CD4-positive, alpha-beta T cell treated with Interleukin-4 for 1 hour (primary cell): ENCODE results near the gene COL4A2.

Experiments used
- DNase-seq, 2 donors: peaks; one replicate each; pipeline ENCODE4 v3.0.0-alpha.2; 2020 to 2022

COL4A2 gene

DNA sequence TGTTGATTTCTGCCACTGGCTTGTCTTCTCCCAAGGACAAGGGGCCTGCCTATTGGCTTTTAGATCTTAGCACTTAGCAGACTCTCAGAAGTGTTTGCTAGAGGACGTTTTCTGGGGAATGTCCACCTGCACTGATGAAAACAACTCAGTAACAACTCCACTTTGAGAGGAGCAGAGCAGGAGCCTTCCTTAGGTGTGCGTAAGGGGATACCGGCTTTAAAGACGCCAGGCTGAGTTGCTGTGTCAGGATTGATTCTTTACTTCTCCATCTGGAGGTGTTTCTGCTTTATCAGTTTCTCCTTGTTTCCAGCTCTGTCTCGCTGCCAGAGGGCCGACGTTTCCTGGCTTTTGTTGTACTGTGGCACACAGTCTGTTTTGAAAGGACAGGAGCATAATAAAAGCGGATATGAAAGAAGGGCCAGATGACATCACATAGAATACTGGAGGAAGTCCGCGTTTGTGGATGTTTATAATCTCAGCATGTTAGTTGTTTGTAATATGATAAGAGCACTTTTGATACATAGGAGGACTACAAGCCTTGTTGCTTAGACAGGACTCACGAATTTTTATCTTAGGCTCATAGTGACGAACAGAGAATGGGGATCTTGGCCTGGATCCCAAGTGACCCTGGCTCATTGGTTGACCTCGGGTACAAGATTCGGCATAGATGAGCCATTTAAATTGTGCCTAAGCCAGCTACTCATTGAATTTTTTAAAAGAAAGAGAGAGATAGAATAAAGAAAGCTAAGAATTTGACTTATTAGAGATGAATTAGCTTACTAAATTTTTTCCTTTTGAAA, 34.6 kb downstream of the COL4A2 start:
- no peak for DNase-seq

DNA sequence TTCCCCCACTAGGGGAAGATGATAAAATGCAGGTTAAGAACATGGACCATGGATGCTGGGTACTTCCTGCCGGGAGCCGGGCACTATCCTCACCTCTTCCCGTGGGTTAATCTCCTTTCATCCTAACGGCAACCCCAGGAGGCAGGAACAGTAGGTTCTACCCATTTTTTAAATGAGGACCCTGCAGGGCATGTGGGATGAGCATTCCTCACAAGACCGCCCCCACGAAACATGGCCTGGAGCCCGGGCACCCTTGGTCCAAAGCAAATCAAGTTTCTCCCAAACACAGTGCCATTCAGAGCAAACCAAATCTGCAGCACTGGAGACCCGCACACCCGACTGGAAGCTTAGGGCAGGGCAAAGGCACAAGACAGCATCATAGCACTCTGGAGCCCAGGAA, 35.4 kb downstream of the COL4A2 start:
- no peak for DNase-seq

DNA sequence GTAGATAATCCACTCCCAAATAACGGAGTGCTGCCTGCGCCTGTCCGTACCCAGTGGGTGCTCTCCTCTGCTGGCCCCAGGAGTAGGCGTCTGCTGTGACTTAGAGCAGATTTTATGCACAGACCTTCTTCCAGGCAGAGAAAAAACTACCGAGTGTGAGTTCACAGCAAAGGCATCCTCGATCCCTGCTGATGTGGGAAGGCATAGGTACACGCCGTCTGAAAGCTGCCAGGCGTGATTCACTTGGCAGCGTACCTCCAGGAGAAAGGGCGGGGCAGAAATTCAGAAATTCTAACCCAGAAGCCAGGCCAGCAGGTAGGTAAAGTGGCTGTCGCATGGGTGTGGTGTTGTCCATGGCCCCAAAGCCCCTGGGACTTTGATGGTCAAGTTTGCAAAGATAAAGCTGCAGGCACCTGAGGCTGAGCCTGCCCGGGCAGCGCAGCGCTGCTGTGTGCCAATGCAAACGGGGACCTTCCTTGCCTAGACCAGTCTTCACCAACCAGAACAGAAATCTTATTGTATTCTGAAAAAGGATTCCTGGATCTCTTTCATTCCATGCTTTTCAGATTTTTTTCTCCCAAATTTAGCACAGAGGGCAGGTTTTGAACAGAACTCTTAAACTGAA, 36.3 kb downstream of the COL4A2 start:
- no peak for DNase-seq

DNA sequence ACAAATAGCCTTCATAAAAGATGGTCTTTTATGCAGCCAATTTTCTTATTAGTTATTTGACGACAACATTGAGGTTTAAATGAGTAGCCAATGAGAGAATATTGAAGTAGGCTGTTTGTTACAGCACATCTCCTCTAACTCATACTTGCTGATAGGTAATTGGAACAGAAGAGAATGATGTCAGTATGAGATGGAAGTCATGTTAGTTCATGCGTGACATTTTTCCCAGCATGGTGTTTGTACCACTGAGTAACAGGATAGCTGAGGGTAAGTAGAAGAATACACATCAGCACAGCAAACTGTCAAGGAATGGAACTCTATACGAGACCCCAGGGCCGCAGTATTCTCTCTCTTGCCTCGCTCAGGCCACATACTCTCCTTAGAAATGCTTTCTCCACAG, 37.2 kb downstream of the COL4A2 start:
- no peak for DNase-seq

DNA sequence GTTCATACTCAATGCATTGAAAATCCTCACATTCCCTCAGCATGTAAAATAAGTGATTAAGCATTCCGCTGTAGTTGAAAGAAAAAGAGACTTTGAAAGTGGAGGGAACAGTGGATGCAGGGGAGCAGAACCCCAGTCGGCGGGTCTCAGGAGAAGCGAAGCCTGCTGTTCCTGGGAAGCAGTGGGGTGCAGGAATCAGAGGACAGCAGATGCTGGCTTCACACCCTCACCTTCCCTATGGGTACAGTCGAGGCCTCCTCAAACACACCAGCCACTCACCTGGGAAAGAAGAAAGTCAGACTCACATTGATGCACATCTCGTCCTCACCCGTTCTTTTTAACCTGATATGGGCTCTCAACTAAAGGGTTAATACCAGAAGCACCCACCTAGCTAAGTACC, 38.2 kb downstream of the COL4A2 start:
- no peak for DNase-seq

DNA sequence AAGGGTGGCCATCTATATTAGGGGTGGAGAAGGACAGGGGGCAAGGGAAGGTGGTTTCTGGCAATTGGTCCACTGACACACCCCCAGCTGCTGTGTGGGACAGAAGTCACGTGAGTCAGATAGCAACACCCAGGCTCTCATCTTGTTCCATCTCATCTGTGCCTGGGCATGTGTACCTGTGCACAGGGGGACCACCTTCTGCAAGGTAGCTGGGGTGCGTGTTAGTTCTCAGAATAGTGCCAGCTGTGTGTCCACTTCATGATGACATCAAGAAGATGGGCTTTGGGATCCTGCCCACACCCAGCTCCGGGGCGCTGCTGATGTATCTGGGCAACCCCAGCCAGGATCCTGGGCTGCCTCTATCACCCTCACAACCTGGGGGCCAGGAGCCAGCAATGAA, 38.6 kb downstream of the COL4A2 start:
- DNase-seq: no peak

DNA sequence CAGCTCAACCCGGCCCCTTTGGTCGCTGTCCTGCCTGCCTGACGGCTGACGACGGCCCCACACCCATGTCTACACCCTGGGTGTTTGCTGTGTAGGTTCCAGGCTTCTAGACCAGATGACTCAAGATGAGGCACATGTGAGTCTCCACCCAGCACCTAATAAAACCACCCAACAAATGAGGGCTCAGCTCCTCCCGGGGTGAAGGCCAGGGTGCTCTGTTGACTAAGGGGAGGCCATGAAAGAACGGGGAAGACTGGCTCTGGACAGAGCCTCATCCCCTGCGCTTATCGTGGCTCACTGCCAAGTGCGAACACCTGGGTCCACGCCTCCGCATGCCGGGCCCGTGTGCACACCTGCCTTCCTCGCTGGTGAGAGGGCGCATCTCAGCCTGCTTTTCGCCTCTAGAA, 39.6 kb downstream of the COL4A2 start:
- no peak for DNase-seq

DNA sequence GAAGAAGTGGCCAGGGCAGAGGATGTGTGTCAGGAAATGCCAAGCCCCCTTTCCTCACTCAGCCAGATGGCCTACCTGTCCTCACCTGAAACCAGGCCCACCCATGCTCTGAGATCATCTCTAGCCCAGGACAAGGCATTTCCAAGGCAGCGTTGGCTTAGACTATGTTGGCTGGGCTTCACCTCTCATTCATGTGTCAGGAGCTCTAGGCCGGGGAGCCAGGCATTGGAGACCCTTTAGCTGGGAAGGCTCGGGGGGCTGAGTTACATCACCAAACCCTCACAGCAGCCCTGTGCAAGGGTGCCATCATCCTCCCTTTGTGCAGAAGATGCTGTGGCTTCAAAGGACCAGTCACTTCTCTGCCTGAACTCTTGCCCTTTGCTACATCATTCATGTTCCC, 40.0 kb downstream of the COL4A2 start:
- DNase-seq: no peak

DNA sequence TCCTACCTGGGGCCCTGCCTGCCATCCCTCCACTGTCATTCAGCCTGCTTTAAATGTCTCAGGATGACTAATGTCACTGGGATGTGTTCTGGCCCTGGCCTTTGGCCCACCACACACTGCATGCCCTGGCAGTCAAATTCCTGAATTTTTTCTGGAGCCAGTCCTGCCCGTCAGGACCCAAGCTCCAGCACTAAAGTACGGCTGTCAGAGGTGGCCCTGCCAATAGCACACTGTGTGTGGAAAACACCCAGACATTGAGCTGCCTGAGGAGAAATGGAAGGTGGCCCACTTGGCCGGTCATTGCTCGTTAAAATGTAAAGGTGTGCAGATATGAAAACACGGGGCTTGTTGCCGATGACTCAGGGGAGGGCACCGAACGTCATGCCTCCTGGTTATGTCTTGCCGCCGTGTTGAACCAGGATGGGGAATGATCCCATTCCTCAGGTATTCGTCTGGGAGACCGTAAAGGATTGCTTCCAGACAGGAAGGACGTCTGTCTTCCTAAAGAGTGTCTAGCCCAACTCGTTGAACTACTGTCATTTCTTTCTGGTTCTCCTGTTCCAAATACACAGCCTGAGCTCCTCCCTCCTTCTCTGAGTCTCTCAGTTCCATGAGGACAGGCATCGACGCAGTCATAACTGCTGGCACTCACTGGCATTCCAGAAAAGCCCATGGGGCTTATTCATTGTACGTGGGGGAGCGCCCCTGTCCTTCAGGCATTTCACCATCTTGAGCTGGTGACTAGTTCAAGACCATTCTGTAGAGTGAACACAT, 40.6 kb downstream of the COL4A2 start:
- no peak for DNase-seq

DNA sequence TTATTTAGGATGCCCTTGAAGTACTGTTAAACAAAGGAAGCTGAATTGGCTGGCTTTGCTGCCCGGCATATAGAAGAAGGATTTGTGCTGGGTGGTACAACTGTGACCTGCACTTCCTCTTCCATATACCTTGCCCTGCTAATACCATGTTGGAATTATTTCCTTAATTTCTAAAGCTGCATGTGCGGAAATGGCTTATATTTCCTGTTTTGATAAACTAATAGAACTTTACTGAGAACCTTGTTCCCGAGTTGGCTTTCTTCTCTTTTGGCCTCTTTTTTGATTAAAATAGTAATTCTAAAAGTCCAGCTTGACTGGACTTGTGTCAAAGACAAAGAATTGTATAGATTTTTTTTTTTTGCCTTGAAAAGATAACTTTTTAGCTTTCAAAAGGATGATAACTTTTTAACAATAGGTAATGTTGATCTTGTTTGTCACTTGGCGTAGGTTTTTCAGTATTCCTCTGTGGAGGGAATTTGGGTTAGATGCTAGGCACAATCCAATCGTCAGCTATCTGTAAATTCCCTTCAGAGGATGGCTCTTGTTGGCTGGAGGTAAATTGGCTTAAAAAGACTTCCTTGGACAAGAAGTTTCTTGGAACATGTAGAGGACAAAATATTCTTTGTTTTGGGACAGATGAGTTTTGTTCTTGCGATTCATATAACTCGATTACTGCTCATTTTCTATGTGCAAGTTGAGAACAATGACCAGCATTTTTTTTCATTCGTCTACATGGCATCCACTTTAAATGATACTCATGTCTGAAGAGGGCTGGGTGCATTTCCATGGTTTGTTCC, 41.4 kb downstream of the COL4A2 start:
- no peak for DNase-seq

DNA sequence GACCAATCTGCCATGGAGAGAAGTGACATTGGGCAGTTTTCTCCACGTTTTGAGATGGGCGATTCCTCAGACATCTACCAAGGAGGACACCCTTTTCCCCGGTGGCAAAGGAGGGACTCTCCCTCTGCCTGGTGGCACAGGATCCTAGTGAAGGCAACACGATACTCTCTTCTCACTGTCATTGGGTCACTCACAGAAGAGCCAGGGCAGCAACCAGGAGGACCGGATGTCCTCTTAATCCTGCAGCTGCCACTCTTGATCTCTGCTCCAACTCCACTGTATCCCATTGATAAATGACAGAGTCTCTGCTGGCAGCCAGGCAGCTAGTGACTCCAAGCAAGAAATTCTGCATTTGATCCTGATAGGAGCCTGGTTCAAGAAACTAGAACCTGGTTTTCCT, 42.2 kb downstream of the COL4A2 start:
- DNase-seq: no peak

DNA sequence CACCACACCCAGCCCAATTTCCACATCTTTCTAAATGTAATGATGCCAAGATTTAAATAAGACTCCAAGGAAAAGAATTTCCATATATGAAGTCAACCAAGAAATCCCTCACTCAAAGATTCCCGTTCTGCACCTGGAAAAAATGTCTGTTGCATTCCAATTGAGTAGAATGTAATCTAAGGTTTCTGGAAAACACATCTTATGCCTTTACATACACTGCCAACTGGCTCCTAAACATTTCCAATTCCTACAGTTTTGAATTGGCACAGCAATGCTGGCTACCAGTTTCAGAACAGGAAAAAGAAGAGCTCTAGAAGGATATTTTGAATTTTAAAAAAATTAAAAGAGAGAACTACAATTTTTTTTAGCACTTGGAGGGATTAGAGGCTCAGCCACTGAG, 43.0 kb downstream of the COL4A2 start:
- no peak for DNase-seq

DNA sequence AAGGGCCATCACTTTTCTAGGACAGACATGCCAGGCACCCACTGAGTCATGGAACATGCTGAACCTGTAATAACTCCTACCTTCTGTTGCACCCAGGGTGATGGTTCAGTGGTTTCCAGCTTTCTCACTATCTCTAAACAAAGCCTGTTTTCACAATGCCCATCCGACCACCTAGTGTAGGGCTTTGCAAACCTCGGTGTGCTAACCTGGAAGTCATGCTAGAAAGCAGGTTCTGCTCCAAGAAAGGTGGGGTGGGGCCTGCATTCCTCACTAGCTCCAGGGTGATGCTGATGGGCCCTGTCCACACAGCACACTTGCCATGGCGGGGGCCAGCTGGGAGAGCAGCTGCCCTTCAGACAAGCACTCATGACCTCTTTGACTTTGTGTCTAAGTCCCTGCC, 43.4 kb downstream of the COL4A2 start:
- no peak for DNase-seq

DNA sequence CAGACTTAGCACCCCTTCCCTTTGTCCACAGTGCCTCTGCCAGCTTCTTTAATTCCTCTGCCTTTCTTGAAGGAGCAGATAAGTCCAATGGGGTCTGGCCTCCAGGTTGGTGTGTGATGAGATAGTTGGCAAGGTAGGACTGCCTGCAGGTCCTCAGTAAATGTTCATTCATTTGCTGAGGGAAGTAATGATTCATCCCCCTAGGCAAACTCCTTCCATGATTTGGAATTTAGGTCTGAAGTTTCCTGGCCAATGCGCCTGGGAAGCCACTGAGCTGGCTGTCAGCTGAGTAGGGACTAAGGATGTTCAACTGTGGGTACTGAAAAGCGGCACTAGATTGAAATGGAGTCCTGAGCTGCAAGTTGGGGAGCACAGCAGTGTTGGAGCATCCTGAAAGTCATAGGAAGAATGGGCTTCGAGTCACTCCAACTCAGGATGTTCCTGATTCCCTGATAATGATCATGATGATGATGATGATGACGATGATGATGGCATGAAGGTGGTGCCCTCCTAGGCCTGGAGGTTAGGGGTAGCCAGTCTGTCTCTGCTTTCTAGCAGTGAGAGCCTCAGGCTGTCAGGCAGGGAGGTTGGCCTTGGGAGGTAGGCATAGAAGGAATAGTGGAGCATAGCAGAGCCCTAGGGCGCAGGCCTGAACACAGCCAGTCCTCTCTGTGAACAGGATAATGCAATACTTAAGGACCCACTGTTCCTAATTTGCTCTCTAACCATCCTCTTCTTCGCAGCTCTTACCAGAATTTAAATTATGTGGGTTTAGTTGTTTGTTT, 44.7 kb downstream of the COL4A2 start:
- no peak for DNase-seq

DNA sequence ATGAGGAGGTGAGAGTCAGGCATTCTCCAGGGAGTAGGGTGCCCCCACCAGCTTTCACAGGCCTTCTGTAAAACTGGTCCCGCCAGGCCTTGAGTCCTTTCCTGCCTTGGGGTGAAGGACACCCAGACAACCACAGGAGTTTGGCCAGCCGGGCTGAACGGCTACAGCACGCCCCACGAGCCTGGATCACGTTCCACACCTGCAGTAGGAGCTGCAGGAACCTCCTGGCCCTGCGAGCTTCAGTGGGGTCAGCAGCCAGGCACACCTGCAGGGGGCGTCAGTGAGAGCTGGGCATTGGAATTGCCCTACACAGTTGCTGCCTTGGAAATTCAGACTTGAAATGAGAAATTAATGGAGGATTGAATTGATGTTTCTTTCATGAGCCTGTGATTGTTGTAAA, 45.7 kb downstream of the COL4A2 start:
- DNase-seq: no peak

DNA sequence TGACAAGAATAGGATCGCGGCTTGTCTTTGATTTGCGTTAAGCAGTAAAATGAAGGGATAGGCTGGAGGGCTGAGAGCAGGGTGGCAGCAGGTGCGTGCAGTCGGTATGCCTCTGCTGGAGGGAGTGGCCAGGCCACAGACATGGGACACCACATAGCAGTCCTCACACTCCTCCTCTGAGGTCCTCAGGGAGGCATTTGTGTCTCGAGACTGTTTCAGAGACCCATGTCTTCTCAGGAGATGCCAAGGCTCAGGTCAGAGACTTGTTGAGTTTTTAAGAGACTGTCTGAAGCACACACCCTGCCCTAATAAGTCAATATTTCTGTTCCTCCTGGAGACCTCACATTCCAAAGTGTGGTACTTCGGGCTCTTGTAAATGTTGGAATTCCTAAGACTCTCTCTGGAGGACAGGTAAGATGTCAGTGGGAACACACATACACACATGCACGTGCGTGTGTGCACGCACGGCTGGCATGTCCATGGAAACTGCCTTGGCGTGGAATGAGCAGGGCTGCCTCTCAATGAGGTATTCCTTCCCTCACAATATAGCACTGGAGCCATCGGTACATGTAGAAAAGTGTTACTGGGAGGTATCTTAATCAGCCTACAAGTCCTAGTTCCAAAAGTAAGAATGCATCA, 46.4 kb downstream of the COL4A2 start:
- DNase-seq: no peak

DNA sequence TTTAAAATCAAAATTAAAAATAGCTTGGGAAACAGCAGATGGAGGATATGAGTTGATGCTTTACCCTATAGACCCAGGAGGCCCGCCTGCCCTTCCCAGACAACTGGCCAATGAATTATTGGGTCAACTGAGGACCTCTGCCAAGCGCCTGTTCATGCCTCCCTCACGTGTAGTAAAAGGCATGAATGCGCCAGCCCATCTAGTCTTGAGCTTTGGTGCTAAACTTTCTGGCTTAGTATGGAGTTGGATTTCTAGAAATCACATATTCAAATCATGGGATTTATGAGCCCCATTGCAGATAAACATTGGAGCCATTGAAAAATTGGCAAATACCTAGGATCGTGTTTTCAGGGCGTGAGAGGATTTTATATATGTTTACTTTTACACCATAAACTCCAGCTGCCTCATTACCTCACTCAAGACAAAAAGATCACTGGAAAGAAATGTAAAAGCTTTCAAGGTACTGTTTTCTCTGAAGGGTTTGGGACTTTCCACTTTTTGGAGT, 47.1 kb downstream of the COL4A2 start:
- no peak for DNase-seq

DNA sequence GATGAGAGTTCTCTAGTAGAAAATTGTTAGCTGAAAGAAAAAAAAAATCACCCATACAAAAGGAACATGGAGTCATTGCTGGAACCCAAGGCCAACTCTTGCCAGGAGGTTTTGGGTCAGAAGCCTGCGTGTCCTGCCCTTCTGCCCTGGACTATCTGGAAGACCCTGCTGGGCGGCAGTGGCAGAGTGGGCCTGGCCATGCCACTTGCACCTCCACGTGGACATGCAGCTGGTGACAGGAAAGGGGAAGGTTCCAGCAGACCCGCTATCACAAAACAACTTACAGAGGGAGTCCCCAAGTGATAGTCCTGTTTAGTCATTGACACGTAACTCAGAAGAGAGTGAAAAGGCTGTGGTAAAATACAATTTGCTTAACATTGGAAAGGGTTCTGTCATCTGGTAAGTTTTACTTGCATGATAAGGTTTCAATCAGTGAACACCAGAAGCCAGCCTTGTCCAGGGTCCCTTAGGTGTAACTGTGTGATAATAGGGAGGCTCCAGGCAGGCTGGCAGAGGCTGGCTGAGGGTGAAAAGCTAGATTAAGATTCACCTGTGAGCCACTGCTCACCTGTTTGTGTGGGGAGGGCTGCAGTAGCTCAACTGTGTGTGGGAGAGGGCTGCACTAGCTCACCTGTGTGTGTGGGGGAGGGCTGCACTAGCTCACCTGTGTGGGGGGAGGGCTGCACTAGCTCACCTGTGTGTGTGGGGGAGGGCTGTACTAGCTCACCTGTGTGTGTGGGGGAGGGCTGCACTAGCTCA, 47.8 kb downstream of the COL4A2 start:
- DNase-seq: no peak

DNA sequence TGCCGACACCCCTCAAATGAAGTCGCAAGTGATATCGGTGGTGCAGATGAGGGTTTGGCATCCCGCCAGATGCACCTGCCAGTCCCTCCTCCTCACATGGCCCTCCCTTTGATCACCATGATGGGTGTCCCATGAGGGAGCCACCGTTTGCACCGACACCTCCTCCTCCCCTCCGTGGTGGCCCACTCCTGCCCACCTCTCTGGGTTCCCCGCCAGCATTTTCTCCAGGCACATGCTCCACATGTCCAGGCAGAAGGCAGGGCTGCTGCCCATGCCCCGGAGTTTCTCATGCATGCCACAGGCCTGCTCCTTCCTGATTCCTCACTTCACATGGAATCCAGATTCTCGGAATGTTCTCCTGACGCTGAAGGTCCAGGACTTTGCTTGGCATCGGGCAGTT, 49.3 kb downstream of the COL4A2 start:
- DNase-seq: no peak

DNA sequence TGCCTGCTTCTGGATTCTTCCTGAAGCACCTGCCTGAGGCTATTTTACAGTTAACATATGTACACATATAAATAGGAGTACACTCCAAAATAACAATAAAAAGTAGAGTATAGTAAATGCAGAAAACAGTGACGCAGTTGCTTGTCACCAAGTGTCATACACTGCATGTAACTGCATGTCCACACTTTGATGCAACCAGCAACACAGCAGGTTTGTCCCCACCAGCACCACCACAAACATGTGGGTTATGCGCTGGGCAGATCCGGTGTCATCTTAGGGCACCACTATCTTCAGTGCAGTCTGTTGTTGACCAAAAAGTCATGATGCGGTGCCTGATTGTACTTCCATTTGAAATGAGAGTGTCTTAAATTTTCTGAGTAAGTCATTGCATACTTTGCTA, 51.3 kb downstream of the COL4A2 start:
- no peak for DNase-seq

DNA sequence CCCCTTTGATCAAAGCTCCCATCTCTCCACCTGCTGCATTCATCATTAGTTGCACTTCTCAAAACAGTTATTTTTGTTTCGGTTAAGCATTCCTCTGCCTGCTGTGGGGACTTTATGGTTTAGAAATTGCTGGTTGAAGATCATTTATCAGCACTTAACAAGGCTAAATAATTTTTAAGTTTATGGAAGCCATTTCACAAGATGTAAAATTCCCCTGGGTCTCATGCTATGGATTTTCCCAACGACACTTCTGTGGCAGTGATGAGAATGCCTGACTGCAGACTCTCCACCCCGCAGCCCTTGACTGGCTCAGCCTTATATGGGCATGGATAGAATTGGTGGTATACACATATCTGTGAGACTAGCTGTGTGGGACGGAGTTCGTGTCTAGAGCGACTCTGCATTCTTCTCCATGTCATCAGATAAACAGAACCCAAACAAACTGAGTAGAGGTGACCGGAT, 52.8 kb downstream of the COL4A2 start:
- DNase-seq: no peak
